Measurements from ENCODE around the gene TRDMT1.
A peak's percentile ranks its signal among the peaks of the same experiment; 100 is the strongest.

The TRDMT1 gene

DNA sequence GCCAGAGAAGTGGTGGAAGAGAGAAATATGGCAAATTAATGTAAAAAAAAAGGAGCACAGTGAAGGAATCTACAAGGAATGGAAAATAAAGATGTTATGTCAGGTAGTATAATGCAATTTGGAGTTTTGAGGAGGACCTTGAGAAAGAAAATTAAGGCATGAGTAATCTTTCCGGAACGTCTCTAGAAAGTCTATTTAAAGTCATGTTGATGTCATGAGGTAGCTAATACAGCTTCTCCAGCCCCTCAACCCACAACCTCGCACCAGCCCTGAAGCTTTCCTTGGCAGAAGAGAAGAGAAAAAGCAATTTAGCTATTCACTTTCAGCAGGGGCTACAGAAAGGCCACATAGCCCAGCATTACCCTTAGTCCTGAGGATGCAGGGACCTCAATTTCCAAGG is 22.5 kb downstream of the TRDMT1 start:
- Mint-ChIP-seq H3K36me3 (no peaks in the 10 kb centered on the region), H3K9me3 (no peaks in the 10 kb centered on the region), H3K4me3 (no peak overlapping the region), H3K4me1 (peaks cover 9% of the 10 kb centered on the region), H3K27ac (no peak overlapping the region)
- ATAC-seq (no peak), DNase-seq (ENCODE audit: low spot score in 2 of 2) (no peak)

DNA sequence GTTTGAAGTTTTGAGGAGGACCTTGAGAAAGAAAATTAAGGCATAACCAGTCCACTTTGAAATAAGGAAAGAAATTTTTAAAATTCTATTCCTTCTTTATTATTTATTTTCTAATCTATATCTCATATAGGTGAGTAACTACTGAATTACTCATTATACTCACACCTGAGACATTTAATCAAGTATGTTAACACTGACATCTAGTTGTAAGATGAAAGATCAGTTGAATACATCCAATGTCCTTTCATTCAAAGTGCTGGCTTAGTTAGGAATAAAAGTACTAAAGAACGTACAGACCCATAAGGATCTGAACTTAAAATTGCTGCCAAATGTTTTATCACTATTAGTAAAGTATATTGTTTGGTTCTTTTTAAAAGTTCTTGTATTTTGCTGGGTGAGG is 23.5 kb downstream of the TRDMT1 start:
- no peaks in the 10 kb centered on the region for H3K9me3 Mint-ChIP-seq
- DNase-seq (ENCODE audit: low spot score in 2 of 2) = no peak
- peaks cover 9% of the 10 kb centered on the region for H3K4me1 Mint-ChIP-seq
- no peaks in the 10 kb centered on the region for H3K36me3 Mint-ChIP-seq
- no peak for ATAC-seq
- H3K27ac Mint-ChIP-seq = no peak overlapping the region
- no peak overlapping the region for H3K4me3 Mint-ChIP-seq

DNA sequence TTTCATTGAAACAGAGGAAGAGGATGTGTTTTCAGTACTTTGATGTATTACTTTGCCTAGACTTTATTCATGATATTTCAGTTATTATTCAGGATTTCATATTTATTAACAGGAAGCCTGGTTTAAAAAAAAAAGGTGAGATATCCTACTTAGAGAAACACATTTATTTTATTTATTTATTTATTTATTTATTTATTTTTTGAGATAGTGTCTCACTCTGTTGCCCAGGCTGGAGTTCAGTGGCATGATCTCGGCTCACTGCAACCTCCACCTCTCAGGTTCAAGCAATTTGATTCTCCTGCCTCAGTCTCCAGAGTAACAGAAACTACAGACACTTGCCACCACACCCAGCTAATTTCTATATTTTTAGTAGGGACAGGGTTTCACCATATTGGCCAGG is 24.5 kb downstream of the TRDMT1 start:
- ATAC-seq (no peak), DNase-seq (ENCODE audit: low spot score in 2 of 2) (no peak)
- peaks cover 9% of the 10 kb centered on the region for H3K4me1 Mint-ChIP-seq
- H3K36me3 Mint-ChIP-seq = no peaks in the 10 kb centered on the region
- H3K9me3 Mint-ChIP-seq = no peaks in the 10 kb centered on the region
- H3K27ac Mint-ChIP-seq = no peak overlapping the region
- no peak overlapping the region for H3K4me3 Mint-ChIP-seq

DNA sequence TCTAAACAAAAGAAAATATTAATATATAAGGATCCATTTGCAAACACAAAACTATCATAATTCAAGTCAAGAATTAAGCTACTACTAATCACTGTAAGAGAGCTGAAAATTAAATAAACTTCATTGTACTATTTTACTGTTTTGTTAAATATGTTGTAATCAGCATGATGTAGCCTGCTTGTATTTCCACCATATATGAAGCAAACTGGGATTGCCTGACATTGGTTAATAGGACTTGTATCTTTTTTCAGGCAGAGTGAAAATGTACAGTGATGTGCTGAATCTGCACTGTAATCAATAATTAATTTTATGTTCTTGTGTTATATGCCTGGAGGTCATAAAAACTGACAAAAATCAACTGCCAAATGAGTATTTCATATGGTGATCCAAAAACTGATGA is 25.4 kb downstream of the TRDMT1 start:
- Mint-ChIP-seq H3K36me3 (no peaks in the 10 kb centered on the region), H3K9me3 (no peaks in the 10 kb centered on the region), H3K27ac (no peak overlapping the region), H3K4me3 (no peak overlapping the region), H3K4me1 (peaks cover 9% of the 10 kb centered on the region)
- DNase-seq (ENCODE audit: low spot score in 2 of 2) (no peak), ATAC-seq (no peak)

DNA sequence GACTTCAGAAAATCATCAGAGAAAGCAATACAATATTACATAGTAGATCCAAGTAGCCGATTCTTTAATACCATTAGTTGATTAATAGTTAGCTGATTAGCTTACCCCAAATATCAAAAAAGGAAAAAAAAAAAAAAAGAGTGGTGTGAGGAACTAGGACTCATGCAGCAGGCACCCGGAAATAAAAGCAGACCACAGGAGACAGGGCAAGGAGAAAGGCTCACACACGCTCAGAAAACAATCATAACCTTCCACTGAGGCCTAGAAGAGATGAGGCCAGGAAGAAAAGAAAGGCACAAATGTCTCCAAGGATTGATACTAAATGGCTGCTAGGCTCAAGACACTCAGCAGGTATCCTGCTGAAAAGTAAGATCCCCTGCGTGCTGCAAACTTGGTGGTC is 25.9 kb downstream of the TRDMT1 start:
- Mint-ChIP-seq H3K4me3 (peak overlapping the region; percentile 47), H3K36me3 (no peaks in the 10 kb centered on the region), H3K9me3 (no peaks in the 10 kb centered on the region), H3K4me1 (peaks cover 9% of the 10 kb centered on the region), H3K27ac (peak overlapping the region; percentile 69)
- peak; percentile 64 for ATAC-seq
- no peak for DNase-seq (ENCODE audit: low spot score in 2 of 2)

DNA sequence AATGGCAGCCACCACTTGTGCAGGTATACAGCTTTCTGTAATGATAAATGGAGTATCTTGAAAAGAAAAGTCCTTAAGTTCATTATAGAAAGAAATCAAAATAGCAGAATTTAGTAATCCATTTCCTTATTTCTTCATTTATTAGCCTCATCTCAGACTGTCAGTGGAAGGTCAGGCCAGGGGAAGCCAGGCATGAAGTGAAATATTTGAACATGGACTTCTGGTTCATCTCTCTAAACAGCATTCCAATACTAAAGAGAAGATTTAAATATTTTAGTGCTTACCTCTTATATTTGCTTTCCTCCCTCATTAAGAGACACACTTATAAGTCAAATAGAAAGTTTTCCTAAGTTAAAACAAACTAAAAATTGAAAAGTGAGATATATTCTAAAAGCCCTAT is 26.8 kb downstream of the TRDMT1 start:
- Mint-ChIP-seq H3K4me1 (peaks cover 9% of the 10 kb centered on the region), H3K9me3 (no peaks in the 10 kb centered on the region), H3K4me3 (no peak overlapping the region), H3K36me3 (no peaks in the 10 kb centered on the region), H3K27ac (peak overlapping the region; percentile 69)
- DNase-seq (ENCODE audit: low spot score in 2 of 2) = no peak
- ATAC-seq = no peak

DNA sequence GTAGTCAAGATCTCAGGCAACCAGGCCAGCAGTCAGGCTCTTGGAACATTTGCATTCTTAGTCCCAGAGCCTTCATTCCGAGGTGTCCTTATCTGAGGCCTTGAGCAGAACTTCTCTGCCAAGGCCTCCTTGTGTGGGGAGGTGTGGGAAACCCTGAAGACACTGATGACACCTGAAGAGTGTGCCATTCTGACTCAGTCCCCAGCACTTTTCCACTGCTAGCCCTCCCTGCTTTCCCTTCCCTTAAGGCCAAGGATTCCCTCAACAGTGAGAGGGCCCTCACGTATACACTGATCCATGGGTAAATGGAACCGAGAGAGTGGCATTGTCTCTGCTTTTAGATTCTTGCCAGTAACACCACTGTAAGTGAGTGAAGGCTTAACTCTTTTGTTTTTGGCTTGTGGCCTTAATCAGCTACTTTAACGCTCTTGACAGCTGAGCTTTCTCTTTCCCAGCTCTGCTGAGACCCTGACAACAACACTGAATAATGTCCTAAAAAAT is 30.3 kb downstream of the TRDMT1 start:
- H3K36me3 Mint-ChIP-seq = no peaks in the 10 kb centered on the region
- no peak for ATAC-seq
- peaks cover 9% of the 10 kb centered on the region for H3K4me1 Mint-ChIP-seq
- H3K4me3 Mint-ChIP-seq = no peak overlapping the region
- DNase-seq (ENCODE audit: low spot score in 2 of 2) = no peak
- no peak overlapping the region for H3K27ac Mint-ChIP-seq
- no peaks in the 10 kb centered on the region for H3K9me3 Mint-ChIP-seq

DNA sequence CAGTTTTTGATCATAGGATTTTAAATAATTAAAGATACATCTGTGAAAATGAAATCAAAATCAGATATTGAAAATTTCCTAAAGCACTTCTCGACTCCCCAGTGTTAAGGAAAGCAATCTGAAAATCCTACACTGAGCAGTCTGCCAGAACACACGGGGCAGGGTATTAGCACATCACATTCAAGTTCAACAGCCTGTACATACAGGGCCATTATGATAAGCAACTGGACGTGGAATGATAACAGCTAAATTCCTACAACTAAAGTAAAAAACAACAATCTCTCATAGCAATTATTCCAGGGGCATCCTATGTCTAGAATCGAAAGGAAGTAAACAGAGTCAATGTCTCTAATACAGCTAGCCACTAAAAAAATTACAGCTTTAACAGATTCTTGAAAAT is 31.7 kb downstream of the TRDMT1 start:
- Mint-ChIP-seq H3K4me3 (no peak overlapping the region), H3K9me3 (no peaks in the 10 kb centered on the region), H3K27ac (no peak overlapping the region), H3K4me1 (no peaks in the 10 kb centered on the region), H3K36me3 (no peaks in the 10 kb centered on the region)
- ATAC-seq (no peak), DNase-seq (ENCODE audit: low spot score in 2 of 2) (no peak)

DNA sequence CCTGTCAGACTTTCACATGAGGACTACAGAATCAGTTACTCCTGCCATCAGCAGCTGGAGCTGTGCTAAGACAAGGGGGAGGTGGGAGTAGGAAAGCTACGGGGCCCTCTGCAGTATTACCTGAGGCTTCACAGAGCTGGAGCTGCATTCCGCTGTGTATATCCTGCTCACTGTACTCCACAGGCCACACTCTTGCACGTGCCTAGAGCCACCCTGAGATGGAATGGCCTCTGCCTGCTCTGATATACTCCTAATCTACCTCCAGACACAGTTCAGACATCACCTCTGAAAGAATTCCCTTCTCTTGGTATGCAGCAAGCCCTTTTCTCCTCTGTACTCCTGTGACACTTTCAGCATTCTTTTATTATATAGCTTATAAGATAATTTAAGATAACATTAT is 34.8 kb downstream of the TRDMT1 start:
- ATAC-seq (no peak), DNase-seq (ENCODE audit: low spot score in 2 of 2) (no peak)
- H3K4me3 Mint-ChIP-seq = no peak overlapping the region
- H3K9me3 Mint-ChIP-seq = no peaks in the 10 kb centered on the region
- H3K4me1 Mint-ChIP-seq = no peaks in the 10 kb centered on the region
- H3K27ac Mint-ChIP-seq = no peak overlapping the region
- no peaks in the 10 kb centered on the region for H3K36me3 Mint-ChIP-seq

DNA sequence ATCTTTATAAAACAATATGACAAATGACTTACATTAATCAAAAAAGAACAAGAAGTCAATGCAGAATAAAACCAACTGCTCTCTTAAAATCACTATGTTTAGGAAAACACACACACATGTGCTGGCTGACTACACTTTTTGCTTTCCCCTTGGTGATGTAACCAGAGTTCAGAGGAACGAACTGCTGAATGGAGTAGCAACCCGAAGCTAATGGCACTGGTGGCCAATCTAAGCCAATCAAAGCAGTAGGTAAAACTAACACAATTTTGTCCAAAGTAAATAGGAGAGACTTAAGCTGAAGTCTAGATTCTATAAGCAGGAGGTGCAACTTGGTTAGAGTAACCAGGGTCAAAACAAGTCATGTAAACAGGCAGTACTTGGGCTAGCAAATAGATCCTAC is 38.6 kb downstream of the TRDMT1 start:
- H3K36me3 Mint-ChIP-seq = no peaks in the 10 kb centered on the region
- ATAC-seq (no peak), DNase-seq (ENCODE audit: low spot score in 2 of 2) (no peak)
- no peaks in the 10 kb centered on the region for H3K9me3 Mint-ChIP-seq
- no peak overlapping the region for H3K4me3 Mint-ChIP-seq
- H3K27ac Mint-ChIP-seq = no peak overlapping the region
- H3K4me1 Mint-ChIP-seq = no peaks in the 10 kb centered on the region

DNA sequence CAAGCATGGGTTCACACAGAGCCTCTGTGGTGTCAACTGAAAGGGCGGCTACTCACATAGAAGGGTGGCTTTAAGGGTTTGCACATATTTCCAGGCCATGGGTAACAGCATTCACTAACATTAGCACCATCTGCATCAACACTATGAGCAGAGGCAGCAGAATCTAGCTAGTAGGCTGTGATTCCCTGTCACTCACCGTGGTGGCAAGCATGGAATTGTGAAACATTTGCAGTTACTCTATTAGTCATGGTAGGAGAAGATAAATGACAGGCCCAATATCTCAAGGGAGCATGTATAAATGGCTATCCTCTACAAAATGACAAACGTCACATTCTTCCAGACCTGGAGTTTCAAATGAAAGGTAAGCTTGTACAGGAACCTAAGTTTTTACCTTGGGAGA is 39.7 kb downstream of the TRDMT1 start:
- DNase-seq (ENCODE audit: low spot score in 2 of 2) = no peak
- Mint-ChIP-seq H3K27ac (no peak overlapping the region), H3K4me3 (no peak overlapping the region), H3K9me3 (no peaks in the 10 kb centered on the region), H3K4me1 (no peaks in the 10 kb centered on the region), H3K36me3 (no peaks in the 10 kb centered on the region)
- no peak for ATAC-seq

DNA sequence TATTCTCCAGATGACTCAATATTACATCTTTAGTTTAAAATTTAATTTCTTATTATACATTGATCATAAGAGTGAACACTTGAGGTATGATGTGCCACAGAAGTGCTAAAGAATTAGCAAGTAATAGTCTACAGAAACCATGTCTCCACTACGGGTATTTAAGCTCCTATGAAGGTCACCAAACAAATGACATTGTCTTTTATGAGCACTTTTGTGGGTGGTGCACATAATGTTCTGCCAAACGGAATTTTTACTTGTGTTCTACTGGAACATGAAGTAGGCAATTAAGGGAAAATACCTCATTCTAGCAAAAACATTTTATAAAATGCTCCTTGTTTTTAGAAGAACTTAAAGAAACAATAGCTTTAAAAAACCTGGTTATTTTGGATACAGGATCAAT is 44.4 kb downstream of the TRDMT1 start:
- Mint-ChIP-seq H3K4me1 (no peaks in the 10 kb centered on the region), H3K4me3 (no peak overlapping the region), H3K36me3 (no peaks in the 10 kb centered on the region), H3K9me3 (no peaks in the 10 kb centered on the region), H3K27ac (no peak overlapping the region)
- no peak for ATAC-seq
- no peak for DNase-seq (ENCODE audit: low spot score in 2 of 2)

DNA sequence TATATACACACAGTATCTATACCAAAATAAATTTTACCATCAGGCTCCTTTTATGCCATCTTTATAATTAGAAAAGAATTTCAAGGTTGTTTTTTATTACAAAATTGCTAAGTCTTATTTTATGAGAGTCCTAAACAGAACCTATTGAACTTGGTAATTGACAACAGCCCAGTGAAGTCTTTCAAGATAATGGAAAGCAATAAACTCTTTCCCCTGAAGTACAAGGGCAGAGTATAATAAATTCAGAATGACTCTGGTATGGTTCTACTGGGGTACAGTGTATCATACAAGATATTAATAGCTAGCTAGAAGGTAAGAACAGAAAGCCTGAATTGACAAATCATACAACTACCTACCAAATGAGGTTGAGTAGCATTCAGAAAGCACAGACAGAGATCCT is 45.6 kb downstream of the TRDMT1 start:
- H3K27ac Mint-ChIP-seq = no peak overlapping the region
- H3K4me1 Mint-ChIP-seq = no peaks in the 10 kb centered on the region
- no peak overlapping the region for H3K4me3 Mint-ChIP-seq
- no peaks in the 10 kb centered on the region for H3K36me3 Mint-ChIP-seq
- DNase-seq (ENCODE audit: low spot score in 2 of 2) (no peak), ATAC-seq (no peak)
- H3K9me3 Mint-ChIP-seq = no peaks in the 10 kb centered on the region

DNA sequence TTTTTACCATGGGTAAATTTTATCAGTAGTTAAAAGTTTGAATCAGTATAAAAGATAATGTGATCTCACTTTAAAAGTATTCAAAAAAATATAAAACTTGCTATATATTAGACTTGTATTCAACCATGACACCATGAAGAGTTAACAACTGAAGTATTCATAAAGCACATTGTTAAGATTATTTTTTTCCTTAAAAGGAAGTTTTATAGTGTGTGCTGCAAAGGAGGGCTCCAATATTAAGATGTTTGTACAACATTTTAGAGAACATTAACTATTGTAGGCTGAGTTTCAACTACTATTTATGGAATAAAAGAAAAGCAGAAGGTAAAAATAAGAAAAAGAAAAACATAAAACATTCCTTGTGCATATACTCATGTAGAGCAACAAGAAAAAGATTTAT is 47.4 kb downstream of the TRDMT1 start:
- Mint-ChIP-seq H3K4me1 (no peaks in the 10 kb centered on the region), H3K9me3 (no peaks in the 10 kb centered on the region), H3K4me3 (no peak overlapping the region), H3K27ac (no peak overlapping the region), H3K36me3 (no peaks in the 10 kb centered on the region)
- DNase-seq (ENCODE audit: low spot score in 2 of 2) (no peak), ATAC-seq (no peak)

DNA sequence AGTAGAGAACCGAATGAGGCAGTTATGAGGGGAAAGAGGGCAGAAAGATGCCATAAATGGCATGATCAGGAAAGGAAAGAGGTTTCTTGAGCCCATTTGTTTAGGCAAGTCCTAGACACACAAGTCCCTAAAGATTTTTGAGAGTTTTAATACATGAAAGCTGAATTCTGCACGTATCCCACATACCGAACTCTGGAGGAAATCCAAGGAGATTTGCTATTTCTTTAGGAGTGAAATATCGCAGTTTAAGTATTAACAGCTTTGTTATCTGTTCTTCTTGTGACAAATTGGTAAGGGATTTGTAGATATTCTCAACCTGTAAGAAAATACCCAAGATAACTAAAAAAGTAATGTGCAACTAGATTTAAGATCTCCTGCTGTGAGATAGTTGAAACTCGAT is 48.2 kb downstream of the TRDMT1 start:
- Mint-ChIP-seq H3K4me1 (no peaks in the 10 kb centered on the region), H3K36me3 (no peaks in the 10 kb centered on the region), H3K4me3 (no peak overlapping the region), H3K9me3 (no peaks in the 10 kb centered on the region), H3K27ac (no peak overlapping the region)
- ATAC-seq (no peak), DNase-seq (ENCODE audit: low spot score in 2 of 2) (no peak)

DNA sequence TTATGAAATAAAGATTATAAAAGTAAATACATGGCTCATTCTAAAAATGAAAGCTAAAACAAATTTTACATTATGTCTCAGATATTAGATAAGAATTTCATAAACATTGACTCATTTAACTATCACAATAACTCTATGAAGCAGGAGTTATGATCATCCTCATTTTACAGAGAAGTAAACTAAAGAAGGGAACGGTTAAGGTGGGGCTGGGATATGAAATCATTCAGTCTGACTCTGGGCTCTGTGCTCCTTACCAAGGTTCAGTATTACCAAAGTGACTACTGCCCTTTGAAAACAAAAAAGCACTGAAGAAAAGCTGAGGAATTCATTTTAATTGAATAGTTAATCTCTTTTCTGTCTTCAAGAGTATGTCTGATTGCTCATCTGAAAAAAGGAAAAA is 49.8 kb downstream of the TRDMT1 start:
- H3K4me1 Mint-ChIP-seq = no peaks in the 10 kb centered on the region
- ATAC-seq (no peak), DNase-seq (ENCODE audit: low spot score in 2 of 2) (no peak)
- no peak overlapping the region for H3K4me3 Mint-ChIP-seq
- H3K36me3 Mint-ChIP-seq = no peaks in the 10 kb centered on the region
- H3K9me3 Mint-ChIP-seq = no peaks in the 10 kb centered on the region
- no peak overlapping the region for H3K27ac Mint-ChIP-seq

DNA sequence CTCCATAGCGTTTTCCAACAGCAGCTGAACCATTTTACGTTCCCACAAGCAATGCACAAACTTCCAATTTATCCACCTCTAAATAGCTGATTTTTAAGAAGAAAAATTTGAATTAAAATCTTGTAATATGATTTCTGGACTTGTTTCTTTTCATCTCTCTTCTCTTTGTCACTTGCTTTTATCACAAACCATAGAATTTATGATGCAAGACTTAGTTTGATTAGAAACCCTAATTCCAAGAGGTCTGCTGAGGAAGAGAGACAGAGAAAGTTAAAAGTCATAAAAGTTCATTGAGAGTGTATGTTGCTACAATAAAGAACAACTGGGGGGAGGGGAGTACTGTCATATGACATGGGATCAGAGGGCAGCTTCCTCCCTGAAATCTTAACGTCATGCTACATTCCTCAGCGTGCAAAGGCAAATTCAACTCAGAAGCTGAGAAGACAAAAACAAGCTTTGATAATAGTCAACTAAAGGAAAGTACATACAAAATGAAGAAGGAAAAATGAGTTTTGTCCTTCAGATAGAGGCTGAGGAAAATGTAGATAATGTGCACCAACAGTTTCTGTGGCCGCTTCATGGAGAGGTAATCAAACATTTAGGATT is 53.5 kb downstream of the TRDMT1 start:
- Mint-ChIP-seq H3K4me3 (no peak overlapping the region), H3K4me1 (peaks cover 11% of the 10 kb centered on the region), H3K27ac (no peak overlapping the region), H3K36me3 (no peaks in the 10 kb centered on the region), H3K9me3 (no peaks in the 10 kb centered on the region)
- DNase-seq (ENCODE audit: low spot score in 2 of 2) = no peak
- ATAC-seq = no peak
